Measurements from ENCODE around the gene ICAM3. TPM values are rescaled to one million over a fixed set of nuclear protein-coding genes. Genes with fewer than 3 reads are reported as not detected.
A peak's percentile ranks its signal among the peaks of the same experiment; 100 is the strongest.

ICAM3 gene
- total and polyA plus RNA-seq, 12 donors, result 6.1 to 77.2 (median 16.8) TPM

GRCh38 chr19:10356431-10356830 is 17.0 kb upstream of the ICAM3 start:
- Histone ChIP-seq H3K4me1 (peaks cover 0 to 20% (median 13%) of the 10 kb centered on the region in 9 donors), H3K9me3 (no peaks in the 10 kb centered on the region), H3K27me3 (no peaks in the 10 kb centered on the region), H3K36me3 (peaks cover 0 to 100% (median 47%) of the 10 kb centered on the region in 9 donors), H3K27ac (no peak overlapping the region), H3K4me3 (no peak overlapping the region)
- TF ChIP-seq CTCF (IDR thresholded peaks at IDR 0.05), result no peak
- intact Hi-C loops (cut with DNase I), result no loop called here
- DNase-seq, result no peak
- ATAC-seq, result no peak
- WGBS, 2 donors, result 97% methylated on average over 12 of the region's 12 CpGs

DNA sequence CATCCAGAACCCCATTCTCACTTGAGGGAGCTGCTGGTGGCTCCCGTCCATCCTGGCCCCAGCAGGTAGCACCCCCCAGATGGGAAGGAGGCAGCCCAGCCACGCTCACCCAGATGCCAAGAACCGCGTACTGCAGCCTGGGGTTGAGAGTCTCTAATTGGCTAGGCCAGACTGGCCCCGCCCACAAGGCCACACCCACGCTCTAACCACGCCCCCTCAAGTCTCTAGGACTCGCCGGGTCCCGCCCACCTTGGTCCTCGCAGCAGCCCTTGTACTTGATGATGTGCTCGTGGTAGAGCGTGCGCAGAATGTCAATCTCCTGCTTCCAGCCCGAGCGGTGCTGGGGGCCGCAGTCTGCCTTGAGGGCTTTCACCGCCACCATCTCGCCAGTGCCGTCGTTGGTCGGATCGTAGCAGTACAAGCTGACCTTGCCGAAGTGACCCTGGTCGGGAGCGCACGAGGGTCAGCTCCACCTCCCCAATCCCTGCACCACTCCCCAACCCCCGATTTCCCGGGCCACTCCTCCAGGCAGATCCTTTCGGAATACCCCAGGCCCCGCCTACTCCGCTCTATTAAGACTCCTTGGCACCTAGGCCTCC is 14.5 kb upstream of the ICAM3 start:
- intact Hi-C loops (cut with DNase I), result loop anchor here in 1 of 10 donors (2.0 kb wide), 1 partner anchor 19 kb away; no protein-coding TSS in a partner anchor
- H3K4me1 ChIP-seq, result peaks cover 0 to 20% (median 13%) of the 10 kb centered on the region in 9 donors
- H3K27ac ChIP-seq, result peak overlapping the region in 9 of 10 donors; percentile 68 to 90 (median 83)
- no peaks in the 10 kb centered on the region for H3K9me3 ChIP-seq
- H3K4me3 ChIP-seq, result peak overlapping the region in 9 of 10 donors; percentile 22 to 49 (median 43)
- ATAC-seq (peak; percentile 61 to 88 (median 86)), DNase-seq (peak; percentile 85 to 86)
- H3K27me3 ChIP-seq, result no peaks in the 10 kb centered on the region
- H3K36me3 ChIP-seq, result peaks cover 0 to 97% (median 44%) of the 10 kb centered on the region in 9 donors
- 56 to 62% methylated on average over 32 of the region's 32 CpGs for WGBS, 2 donors
- TF ChIP-seq CTCF (IDR thresholded peaks at IDR 0.05), result no peak

DNA sequence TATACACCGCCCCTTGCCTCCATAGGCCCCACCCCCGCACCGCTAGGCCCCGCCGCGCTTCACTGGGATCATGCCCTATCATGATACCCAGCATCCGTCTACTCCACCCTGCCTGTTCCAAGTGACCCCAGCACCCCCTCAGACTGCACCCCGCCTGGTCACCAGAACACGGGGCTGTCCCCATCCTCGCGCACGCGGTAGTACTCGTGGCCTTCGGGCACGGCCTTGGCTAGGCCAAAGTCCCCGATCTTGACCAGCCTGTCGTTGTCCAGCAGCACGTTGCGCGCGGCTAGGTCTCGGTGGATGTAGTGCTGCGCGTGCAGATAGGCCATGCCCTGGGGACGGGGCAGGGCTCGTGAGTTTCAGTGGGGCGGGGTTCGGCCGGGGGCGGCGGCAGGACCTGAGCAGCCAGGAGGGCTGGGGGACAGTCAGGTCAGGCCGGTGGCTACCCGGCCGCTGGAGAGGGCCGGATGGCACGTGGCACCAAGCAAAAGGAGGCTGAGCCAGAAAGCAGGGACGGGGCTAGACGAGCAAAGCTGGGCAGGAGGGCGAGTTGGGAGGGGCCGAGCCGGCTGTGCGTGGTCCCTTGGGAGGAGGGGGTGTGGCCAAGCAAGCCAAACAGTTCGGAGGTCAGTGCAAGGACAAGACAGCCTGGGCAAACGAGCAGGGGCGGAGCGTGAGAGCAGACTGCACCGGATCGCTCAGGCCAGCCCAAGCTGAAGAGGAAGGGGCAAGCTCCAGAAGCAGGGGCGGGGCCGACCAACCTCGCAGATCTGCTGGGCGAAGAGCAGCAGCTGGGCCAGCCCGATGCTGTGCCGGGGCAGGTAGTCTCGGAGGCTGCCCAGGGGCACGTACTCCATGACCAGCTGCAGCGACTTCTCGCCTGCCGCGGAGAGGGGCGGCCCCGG is 13.6 kb upstream of the ICAM3 start:
- WGBS, 2 donors, result 31 to 42% methylated on average over 62 to 63 of the region's 63 CpGs
- peak overlapping the region; percentile 18 to 90 (median 82) for H3K27ac ChIP-seq
- peak; percentile 82 to 90 (median 86) for ATAC-seq
- peaks cover 0 to 88% (median 36%) of the 10 kb centered on the region in 9 donors for H3K36me3 ChIP-seq
- peak overlapping the region in 9 of 10 donors; percentile 22 to 49 (median 43) for H3K4me3 ChIP-seq
- intact Hi-C loops (cut with DNase I), result loop anchor here in 1 of 10 donors (2.0 kb wide), 1 partner anchor 18 kb away; no protein-coding TSS in a partner anchor
- TF ChIP-seq CTCF (IDR thresholded peaks at IDR 0.05), result no peak
- peak; percentile 87 to 89 for DNase-seq
- H3K4me1 ChIP-seq, result peaks cover 0 to 20% (median 13%) of the 10 kb centered on the region in 9 donors
- no peaks in the 10 kb centered on the region for H3K27me3 ChIP-seq
- no peaks in the 10 kb centered on the region for H3K9me3 ChIP-seq

DNA sequence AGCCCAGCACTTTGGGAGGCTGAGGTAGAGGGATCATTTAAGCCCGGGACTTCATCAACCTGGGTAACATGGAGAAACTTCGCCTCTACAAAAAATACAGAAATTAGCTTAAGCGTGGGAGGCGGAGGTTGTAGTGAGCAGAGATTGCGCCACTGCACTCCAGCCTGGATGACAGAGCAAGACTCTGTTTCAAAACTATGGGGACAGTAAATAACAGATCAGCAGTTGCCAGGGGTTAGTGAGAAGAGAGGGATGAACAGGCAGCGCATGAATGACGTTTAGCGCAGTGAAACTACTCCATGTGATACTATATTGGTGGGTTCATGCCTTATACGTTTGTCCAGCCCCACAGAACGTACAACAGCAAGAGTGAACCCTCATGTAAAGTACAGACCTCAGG is 7.1 kb upstream of the ICAM3 start:
- intact Hi-C loops (cut with DNase I), result no loop called here
- WGBS, 2 donors, result 74 to 76% methylated on average over 10 of the region's 10 CpGs
- Histone ChIP-seq H3K36me3 (peaks cover 0 to 23% (median 7%) of the 10 kb centered on the region in 9 donors), H3K4me1 (peaks cover 0 to 22% (median 0%) of the 10 kb centered on the region in 9 donors), H3K9me3 (no peaks in the 10 kb centered on the region), H3K27me3 (no peaks in the 10 kb centered on the region), H3K4me3 (no peak overlapping the region), H3K27ac (peak overlapping the region in 2 of 10 donors; percentile 55 to 90)
- no peak for DNase-seq
- no peak for TF ChIP-seq CTCF (IDR thresholded peaks at IDR 0.05)
- peak in 4 of 8 donors; percentile 37 to 71 (median 54) for ATAC-seq

Measured in heart right ventricle (tissue), 16 donors.